Measurements from ENCODE around the gene THADA. TPM values are rescaled to one million over a fixed set of nuclear protein-coding genes. Genes with fewer than 3 reads are reported as not detected.

The THADA gene
- total and polyA plus RNA-seq, 7 experiments from 2014 or later = 11.7 to 43.0 (median 39.6) TPM

- no peaks in the 10 kb centered on the region for H3K27me3 Mint-ChIP-seq
- DNase-seq (no peak), ATAC-seq (no peak)
- H3K4me1 Mint-ChIP-seq = peaks cover 0 to 6% (median 0%) of the 10 kb centered on the region in 7 donors
- ChIA-PET CTCF (no interaction called here), POLR2A (interaction anchor here (0.6 kb wide), 2 partner anchors 42 to 826 kb away, joined by 4 read pairs; no protein-coding TSS in a partner anchor)
- H3K4me3 ChIP-seq (ENCODE audit: low read length) = no peak overlapping the region
- peaks cover 1 to 53% (median 30%) of the 10 kb centered on the region in 5 donors for H3K36me3 Mint-ChIP-seq
- peak overlapping the region in 1 of 9 donors; percentile 51 for H3K27ac Mint-ChIP-seq
- peaks cover 0 to 4% (median 0%) of the 10 kb centered on the region in 11 donors for H3K9me3 Mint-ChIP-seq
- no peaks in the 10 kb centered on the region for H3K36me3 ChIP-seq (ENCODE audit: control insufficient read depth in 2 of 3, insufficient read depth in 3 of 3, low read length in 3 of 3)
- H3K4me1 ChIP-seq (ENCODE audit: control insufficient read depth in 2 of 2, insufficient read depth in 2 of 2, low read length in 2 of 2) = no peaks in the 10 kb centered on the region
- no peaks in the 10 kb centered on the region for H3K27me3 ChIP-seq (ENCODE audit: control insufficient read depth in 2 of 2, insufficient read depth in 2 of 2, low read length in 2 of 2)
- H3K4me3 Mint-ChIP-seq = no peak overlapping the region
- no peaks in the 10 kb centered on the region for H3K9me3 ChIP-seq (ENCODE audit: control insufficient read depth in 2 of 3, low read length in 3 of 3)
- intact Hi-C loops (cut with micrococcal nuclease) = no loop called here
- no peak overlapping the region for H3K27ac ChIP-seq (ENCODE audit: low read depth, low read length)
Measured at GRCh38 chr2:43348908-43349661, 246.8 kb downstream of the THADA start.

- no peak overlapping the region for H3K4me3 ChIP-seq (ENCODE audit: low read length)
- intact Hi-C loops (cut with micrococcal nuclease) = no loop called here
- H3K4me1 Mint-ChIP-seq = peaks cover 0 to 6% (median 0%) of the 10 kb centered on the region in 7 donors
- H3K4me1 ChIP-seq (ENCODE audit: control insufficient read depth in 2 of 2, insufficient read depth in 2 of 2, low read length in 2 of 2) = no peaks in the 10 kb centered on the region
- no peak overlapping the region for H3K4me3 Mint-ChIP-seq
- peaks cover 6 to 66% (median 38%) of the 10 kb centered on the region in 5 donors for H3K36me3 Mint-ChIP-seq
- DNase-seq = no peak
- POLR2A ChIA-PET = no interaction called here
- H3K27ac ChIP-seq (ENCODE audit: low read depth, low read length) = no peak overlapping the region
- no peaks in the 10 kb centered on the region for H3K27me3 ChIP-seq (ENCODE audit: control insufficient read depth in 2 of 2, insufficient read depth in 2 of 2, low read length in 2 of 2)
- no peaks in the 10 kb centered on the region for H3K27me3 Mint-ChIP-seq
- CTCF ChIA-PET = no interaction called here
- no peak for ATAC-seq
- H3K9me3 Mint-ChIP-seq = peaks cover 0 to 4% (median 0%) of the 10 kb centered on the region in 11 donors
- peaks cover 0 to 4% (median 0%) of the 10 kb centered on the region in 3 experiments for H3K36me3 ChIP-seq (ENCODE audit: control insufficient read depth in 2 of 3, insufficient read depth in 3 of 3, low read length in 3 of 3)
- no peaks in the 10 kb centered on the region for H3K9me3 ChIP-seq (ENCODE audit: control insufficient read depth in 2 of 3, low read length in 3 of 3)
- peak overlapping the region in 1 of 9 donors; percentile 16 for H3K27ac Mint-ChIP-seq
Measured at GRCh38 chr2:43347746-43348145, 248.1 kb downstream of the THADA start.

- H3K27me3 ChIP-seq (ENCODE audit: control insufficient read depth in 2 of 2, insufficient read depth in 2 of 2, low read length in 2 of 2) = no peaks in the 10 kb centered on the region
- CTCF ChIA-PET = no interaction called here
- H3K36me3 Mint-ChIP-seq = peaks cover 6 to 73% (median 42%) of the 10 kb centered on the region in 5 donors
Measured at GRCh38 chr2:43346602-43347567, 249.0 kb downstream of the THADA start.

GRCh38 chr2:43345872-43346271, 250.0 kb downstream of the THADA start:
- Histone ChIP-seq H3K27me3 (ENCODE audit: control insufficient read depth in 2 of 2, insufficient read depth in 2 of 2, low read length in 2 of 2) (no peaks in the 10 kb centered on the region), H3K36me3 (ENCODE audit: control insufficient read depth in 2 of 3, insufficient read depth in 3 of 3, low read length in 3 of 3) (peaks cover 0 to 15% (median 0%) of the 10 kb centered on the region in 3 experiments), H3K9me3 (ENCODE audit: control insufficient read depth in 2 of 3, low read length in 3 of 3) (no peaks in the 10 kb centered on the region), H3K4me1 (ENCODE audit: control insufficient read depth in 2 of 2, insufficient read depth in 2 of 2, low read length in 2 of 2) (no peaks in the 10 kb centered on the region), H3K27ac (ENCODE audit: low read depth, low read length) (no peak overlapping the region), H3K4me3 (ENCODE audit: low read length) (no peak overlapping the region)
- ChIA-PET CTCF (no interaction called here), POLR2A (no interaction called here)
- ATAC-seq (no peak), DNase-seq (no peak)
- intact Hi-C loops (cut with micrococcal nuclease) = no loop called here
- Mint-ChIP-seq H3K4me3 (no peak overlapping the region), H3K27ac (peak overlapping the region in 1 of 9 donors; percentile 12), H3K36me3 (peaks cover 7 to 77% (median 42%) of the 10 kb centered on the region in 5 donors), H3K9me3 (peaks cover 0 to 3% (median 0%) of the 10 kb centered on the region in 11 donors), H3K4me1 (peaks cover 0 to 4% (median 0%) of the 10 kb centered on the region in 7 donors), H3K27me3 (no peaks in the 10 kb centered on the region)

More at GRCh38 chr2:43346602-43347567, 249.0 kb downstream of the THADA start:
- no peaks in the 10 kb centered on the region for H3K27me3 Mint-ChIP-seq
- Histone ChIP-seq H3K4me3 (ENCODE audit: low read length) (no peak overlapping the region), H3K27ac (ENCODE audit: low read depth, low read length) (no peak overlapping the region), H3K4me1 (ENCODE audit: control insufficient read depth in 2 of 2, insufficient read depth in 2 of 2, low read length in 2 of 2) (no peaks in the 10 kb centered on the region), H3K36me3 (ENCODE audit: control insufficient read depth in 2 of 3, insufficient read depth in 3 of 3, low read length in 3 of 3) (peaks cover 0 to 7% (median 0%) of the 10 kb centered on the region in 3 experiments), H3K9me3 (ENCODE audit: control insufficient read depth in 2 of 3, low read length in 3 of 3) (no peaks in the 10 kb centered on the region)
- POLR2A ChIA-PET = interaction anchor here (0.8 kb wide), 1 partner anchor 254 kb away, joined by 3 read pairs; no protein-coding TSS in a partner anchor
- no peak overlapping the region for H3K4me3 Mint-ChIP-seq
- DNase-seq (no peak), ATAC-seq (no peak)
- intact Hi-C loops (cut with micrococcal nuclease) = no loop called here
- peaks cover 0 to 4% (median 0%) of the 10 kb centered on the region in 11 donors for H3K9me3 Mint-ChIP-seq
- no peak overlapping the region for H3K27ac Mint-ChIP-seq
- H3K4me1 Mint-ChIP-seq = peaks cover 0 to 6% (median 0%) of the 10 kb centered on the region in 7 donors

GRCh38 chr2:43345391-43345813, 250.4 kb downstream of the THADA start:
- ChIA-PET CTCF (no interaction called here), POLR2A (no interaction called here)
- Histone ChIP-seq H3K27ac (ENCODE audit: low read depth, low read length) (no peak overlapping the region), H3K36me3 (ENCODE audit: control insufficient read depth in 2 of 3, insufficient read depth in 3 of 3, low read length in 3 of 3) (peaks cover 0 to 15% (median 0%) of the 10 kb centered on the region in 3 experiments), H3K4me3 (ENCODE audit: low read length) (no peak overlapping the region), H3K9me3 (ENCODE audit: control insufficient read depth in 2 of 3, low read length in 3 of 3) (no peaks in the 10 kb centered on the region), H3K27me3 (ENCODE audit: control insufficient read depth in 2 of 2, insufficient read depth in 2 of 2, low read length in 2 of 2) (no peaks in the 10 kb centered on the region), H3K4me1 (ENCODE audit: control insufficient read depth in 2 of 2, insufficient read depth in 2 of 2, low read length in 2 of 2) (no peaks in the 10 kb centered on the region)
- H3K9me3 Mint-ChIP-seq = peaks cover 0 to 3% (median 0%) of the 10 kb centered on the region in 11 donors
- no peak for ATAC-seq
- no peak for DNase-seq
- peaks cover 0 to 4% (median 0%) of the 10 kb centered on the region in 7 donors for H3K4me1 Mint-ChIP-seq
- peaks cover 9 to 82% (median 45%) of the 10 kb centered on the region in 5 donors for H3K36me3 Mint-ChIP-seq
- no peaks in the 10 kb centered on the region for H3K27me3 Mint-ChIP-seq
- H3K4me3 Mint-ChIP-seq = no peak overlapping the region
- H3K27ac Mint-ChIP-seq = no peak overlapping the region
- intact Hi-C loops (cut with micrococcal nuclease) = no loop called here

- intact Hi-C loops (cut with micrococcal nuclease) = no loop called here
- Histone ChIP-seq H3K27ac (ENCODE audit: low read depth, low read length) (no peak overlapping the region), H3K4me1 (ENCODE audit: control insufficient read depth in 2 of 2, insufficient read depth in 2 of 2, low read length in 2 of 2) (no peaks in the 10 kb centered on the region), H3K27me3 (ENCODE audit: control insufficient read depth in 2 of 2, insufficient read depth in 2 of 2, low read length in 2 of 2) (no peaks in the 10 kb centered on the region), H3K36me3 (ENCODE audit: control insufficient read depth in 2 of 3, insufficient read depth in 3 of 3, low read length in 3 of 3) (peaks cover 0 to 15% (median 0%) of the 10 kb centered on the region in 3 experiments), H3K4me3 (ENCODE audit: low read length) (no peak overlapping the region), H3K9me3 (ENCODE audit: control insufficient read depth in 2 of 3, low read length in 3 of 3) (no peaks in the 10 kb centered on the region)
- no peak for DNase-seq
- Mint-ChIP-seq H3K9me3 (peaks cover 0 to 3% (median 0%) of the 10 kb centered on the region in 11 donors), H3K27ac (no peak overlapping the region), H3K36me3 (peaks cover 11 to 84% (median 47%) of the 10 kb centered on the region in 5 donors), H3K4me3 (no peak overlapping the region), H3K27me3 (no peaks in the 10 kb centered on the region), H3K4me1 (peaks cover 0 to 4% (median 0%) of the 10 kb centered on the region in 7 donors)
- CTCF ChIA-PET = no interaction called here
- POLR2A ChIA-PET = no interaction called here
- no peak for ATAC-seq
Measured at GRCh38 chr2:43344868-43345373, 250.9 kb downstream of the THADA start.
